HepG2 (cell line): Measurements from ENCODE around the gene DPP8. TPM values are rescaled to one million over a fixed set of nuclear protein-coding genes. Genes with fewer than 3 reads are reported as not detected.
"Not testable (repeated sequence)": the region's sequence is repeated elsewhere in the genome, so short reads cannot be mapped to it uniquely, and the experiment has no call there.

ENCODE experiments used
- ATAC-seq: fragments of 200-7000 bp; cut with Tn5 transposase; 3 replicates; pipeline ENCODE4 v1.9.1; 2020; ENCODE audit warnings: mild to moderate bottlenecking, moderate library complexity
- BruUV-seq: library from RNA; stranded (reverse); fragments of 400-500 nt; replicated peaks from 2 replicates; lab custom pipeline; 2021; lab: Mats Ljungman, UMichigan
- CTCF ChIA-PET: fragments of 300-600 bp; formaldehyde crosslinking; extraction: SDS; loops from one replicate; lab custom pipeline; 2021; ENCODE audit warnings: low total read pairs, inconsistent platforms, low intra/inter-chr PET ratio; lab: Yijun Ruan, JAX
- POLR2A ChIA-PET: fragments of 350-600 bp; sonication (Branson Sonifier 250); formaldehyde crosslinking; loops from one replicate; lab custom pipeline; 2020; ENCODE audit warnings: antibody characterized with exemption, inconsistent platforms; lab: Yijun Ruan, JAX
- DNase-seq: peaks from one replicate; pipeline ENCODE4 v3.0.0-alpha.2; 2015; ENCODE audit warnings: low spot score
- FAIRE-seq: peaks from 3 replicates; lab custom pipeline; 2011; peaks lifted over from hg19 to GRCh38; lab: Jason Lieb, UNC
- H2AFZ ChIP-seq: one replicate; pipeline ENCODE4 v1.6.1; 2011; ENCODE audit warnings: low read length, inconsistent platforms
- H3K27ac ChIP-seq: fragments of 300-600 bp; 3 replicates; pipeline ENCODE4 v1.8.0; 2011; ENCODE audit warnings: mixed run types, mild to moderate bottlenecking, mixed read lengths, low read length, inconsistent platforms; ENCODE audit not compliant: insufficient read depth; ENCODE audit errors: extremely low read length
- H3K27me3 ChIP-seq, 2 experiments: fragments of 200-600 bp in 1 of 2; 2 replicates in 1 of 2; 3 replicates in 1 of 2; pipeline versions ENCODE4 v1.6.0 to v1.8.0; 2011; ENCODE audit warnings: low read length in 2 of 2, mild to moderate bottlenecking in 2 of 2, moderate library complexity in 2 of 2, inconsistent platforms in 1 of 2; ENCODE audit not compliant: insufficient read depth in 2 of 2, control insufficient read depth in 1 of 2
- H3K36me3 ChIP-seq, 2 experiments: fragments of 200-600 bp in 1 of 2; replicated peaks in 1 of 2; 2 replicates in 1 of 2; 3 replicates in 1 of 2; pipeline versions ENCODE4 v1.5.1 to v1.8.0; 2011; ENCODE audit warnings: low read length in 2 of 2, inconsistent platforms in 1 of 2; ENCODE audit not compliant: insufficient read depth in 2 of 2, control insufficient read depth in 1 of 2
- H3K4me1 ChIP-seq: 2 replicates; pipeline ENCODE4 v1.5.1; 2012; ENCODE audit warnings: low read length, inconsistent platforms; ENCODE audit not compliant: insufficient read depth
- H3K4me2 ChIP-seq: 2 replicates; pipeline ENCODE4 v1.6.0; 2011; ENCODE audit warnings: low read depth, low read length, inconsistent platforms
- H3K4me3 ChIP-seq, 3 experiments: fragments of 200-600 bp in 1 of 3; sonication (generic), shearing (Covaris generic) in 1 of 3; replicated peaks in 1 of 3; 2 replicates each; pipeline ENCODE4 v1.5.1; 2011 to 2016; ENCODE audit warnings: low read length in 3 of 3, inconsistent platforms in 2 of 3, low read depth in 2 of 3, mild to moderate bottlenecking in 2 of 3, control low read depth in 1 of 3, mixed read lengths in 1 of 3; ENCODE audit not compliant: insufficient read depth in 1 of 3
- H3K79me2 ChIP-seq: one replicate; pipeline ENCODE4 v1.6.1; 2011; ENCODE audit warnings: low read length, inconsistent platforms; ENCODE audit not compliant: insufficient read depth
- H3K9ac ChIP-seq: 2 replicates; pipeline ENCODE4 v1.6.0; 2011; ENCODE audit warnings: mild to moderate bottlenecking, low read depth, low read length, inconsistent platforms; ENCODE audit not compliant: insufficient read depth
- H3K9me3 ChIP-seq: 2 replicates; pipeline ENCODE4 v1.5.1; 2012; ENCODE audit warnings: mild to moderate bottlenecking, low read length
- H4K20me1 ChIP-seq: 2 replicates; pipeline ENCODE4 v1.6.0; 2011; ENCODE audit warnings: inconsistent platforms, mild to moderate bottlenecking, low read length, moderate library complexity; ENCODE audit not compliant: insufficient read depth
- SMAD1 ChIP-seq: sonication (generic); formaldehyde crosslinking; IDR thresholded peaks from 2 replicates; pipeline ENCODE4 v1.4.0; 2020; ENCODE audit warnings: missing genetic modification reagents, low read depth, mild to moderate bottlenecking, borderline replicate concordance
- ZNF460 ChIP-seq: sonication (generic); formaldehyde crosslinking; IDR thresholded peaks from 2 replicates; pipeline ENCODE4 v1.5.1; 2020; ENCODE audit warnings: missing genetic modification reagents, mild to moderate bottlenecking, borderline replicate concordance
- ZNF775 ChIP-seq: sonication (generic); formaldehyde crosslinking; IDR thresholded peaks from 2 replicates; pipeline ENCODE4 v1.4.0; 2020; ENCODE audit warnings: missing genetic modification reagents, mild to moderate bottlenecking, moderate library complexity, borderline replicate concordance
- WGBS: methylation state at CpG from one replicate; pipeline ENCODE4 v1.1.6; 2017; ENCODE audit warnings: low lambda C conversion rate; 5-methylcytosine and 5-hydroxymethylcytosine counted together
- in situ Hi-C: cut with HindIII; loops from 2 replicates; pipeline ENCODE4 v1.10.0; 2017; ENCODE audit warnings: low pct_unique_long_range_greater_than_20kb; ENCODE audit not compliant: extremely low pct_ligation_motif_present
- intact Hi-C: fragments of 100-400 bp; cut with micrococcal nuclease; formaldehyde crosslinking; loops from one replicate; pipeline ENCODE4 v1.10.0; 2022; ENCODE audit not compliant: unreplicated experiment
- polyA plus RNA-seq, 8 experiments: library from polyadenylated mRNA; depleted of rRNA in 3 of 8; stranded (reverse) in 7 of 8; unstranded in 1 of 8; fragments of >200 nt; fragmentation: Illumina TruSeq in 4 of 8; extraction: Trizol in 4 of 8; gene quantifications; 2 replicates each; pipeline versions ENCODE4 v1.2.1 to v1.2.3, GENCODE V29; 2011 to 2016; ENCODE audit warnings: low read depth in 4 of 8, missing spikeins in 1 of 8, mixed read lengths in 1 of 8; ENCODE audit not compliant: insufficient read depth in 1 of 8
- total RNA-seq, 5 experiments: library from RNA; depleted of rRNA; stranded (reverse); fragments of >200 nt; fragmentation: Illumina TruSeq; extraction: Trizol; gene quantifications; 2 replicates each; pipeline ENCODE4 v1.2.3, GENCODE V29; 2016; ENCODE audit warnings: low read depth in 1 of 5
- TF ChIP-seq, protein P1 (sequence below): sonication (generic); formaldehyde crosslinking; IDR thresholded peaks from 2 replicates; pipeline ENCODE4 v1.4.0; 2020; ENCODE audit warnings: missing genetic modification reagents
- TF ChIP-seq, protein P2 (sequence below): sonication (generic); formaldehyde crosslinking; IDR thresholded peaks from 2 replicates; pipeline ENCODE4 v1.9.0; 2021; ENCODE audit warnings: missing genetic modification reagents, mild to moderate bottlenecking, borderline replicate concordance
- TF ChIP-seq, protein P3 (sequence below): sonication (generic); formaldehyde crosslinking; IDR thresholded peaks from 2 replicates; pipeline ENCODE4 v1.4.0; 2020; ENCODE audit warnings: missing genetic modification reagents
- TF ChIP-seq, protein P4 (sequence below): sonication (generic); formaldehyde crosslinking; IDR thresholded peaks from 2 replicates; pipeline ENCODE4 v1.4.0; 2020; ENCODE audit warnings: missing genetic modification reagents, mild to moderate bottlenecking, borderline replicate concordance

The DPP8 gene
- total and polyA plus RNA-seq, 2 of the 13 experiments (the other 11 are each of a cell fraction or from before 2014, with no cell fraction given): 18.0 to 26.3 TPM

GRCh38 chr15:65550681-65551098 is 33.2 kb upstream of the DPP8 start (continued):
- TF ChIP-seq, protein P1, sequence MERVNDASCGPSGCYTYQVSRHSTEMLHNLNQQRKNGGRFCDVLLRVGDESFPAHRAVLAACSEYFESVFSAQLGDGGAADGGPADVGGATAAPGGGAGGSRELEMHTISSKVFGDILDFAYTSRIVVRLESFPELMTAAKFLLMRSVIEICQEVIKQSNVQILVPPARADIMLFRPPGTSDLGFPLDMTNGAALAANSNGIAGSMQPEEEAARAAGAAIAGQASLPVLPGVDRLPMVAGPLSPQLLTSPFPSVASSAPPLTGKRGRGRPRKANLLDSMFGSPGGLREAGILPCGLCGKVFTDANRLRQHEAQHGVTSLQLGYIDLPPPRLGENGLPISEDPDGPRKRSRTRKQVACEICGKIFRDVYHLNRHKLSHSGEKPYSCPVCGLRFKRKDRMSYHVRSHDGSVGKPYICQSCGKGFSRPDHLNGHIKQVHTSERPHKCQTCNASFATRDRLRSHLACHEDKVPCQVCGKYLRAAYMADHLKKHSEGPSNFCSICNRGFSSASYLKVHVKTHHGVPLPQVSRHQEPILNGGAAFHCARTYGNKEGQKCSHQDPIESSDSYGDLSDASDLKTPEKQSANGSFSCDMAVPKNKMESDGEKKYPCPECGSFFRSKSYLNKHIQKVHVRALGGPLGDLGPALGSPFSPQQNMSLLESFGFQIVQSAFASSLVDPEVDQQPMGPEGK (CRISPR knock-in tag): no peak
- TF ChIP-seq, protein P2, sequence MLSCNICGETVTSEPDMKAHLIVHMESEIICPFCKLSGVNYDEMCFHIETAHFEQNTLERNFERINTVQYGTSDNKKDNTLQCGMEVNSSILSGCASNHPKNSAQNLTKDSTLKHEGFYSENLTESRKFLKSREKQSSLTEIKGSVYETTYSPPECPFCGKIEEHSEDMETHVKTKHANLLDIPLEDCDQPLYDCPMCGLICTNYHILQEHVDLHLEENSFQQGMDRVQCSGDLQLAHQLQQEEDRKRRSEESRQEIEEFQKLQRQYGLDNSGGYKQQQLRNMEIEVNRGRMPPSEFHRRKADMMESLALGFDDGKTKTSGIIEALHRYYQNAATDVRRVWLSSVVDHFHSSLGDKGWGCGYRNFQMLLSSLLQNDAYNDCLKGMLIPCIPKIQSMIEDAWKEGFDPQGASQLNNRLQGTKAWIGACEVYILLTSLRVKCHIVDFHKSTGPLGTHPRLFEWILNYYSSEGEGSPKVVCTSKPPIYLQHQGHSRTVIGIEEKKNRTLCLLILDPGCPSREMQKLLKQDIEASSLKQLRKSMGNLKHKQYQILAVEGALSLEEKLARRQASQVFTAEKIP (CRISPR knock-in tag): no peak
- TF ChIP-seq, protein P3, sequence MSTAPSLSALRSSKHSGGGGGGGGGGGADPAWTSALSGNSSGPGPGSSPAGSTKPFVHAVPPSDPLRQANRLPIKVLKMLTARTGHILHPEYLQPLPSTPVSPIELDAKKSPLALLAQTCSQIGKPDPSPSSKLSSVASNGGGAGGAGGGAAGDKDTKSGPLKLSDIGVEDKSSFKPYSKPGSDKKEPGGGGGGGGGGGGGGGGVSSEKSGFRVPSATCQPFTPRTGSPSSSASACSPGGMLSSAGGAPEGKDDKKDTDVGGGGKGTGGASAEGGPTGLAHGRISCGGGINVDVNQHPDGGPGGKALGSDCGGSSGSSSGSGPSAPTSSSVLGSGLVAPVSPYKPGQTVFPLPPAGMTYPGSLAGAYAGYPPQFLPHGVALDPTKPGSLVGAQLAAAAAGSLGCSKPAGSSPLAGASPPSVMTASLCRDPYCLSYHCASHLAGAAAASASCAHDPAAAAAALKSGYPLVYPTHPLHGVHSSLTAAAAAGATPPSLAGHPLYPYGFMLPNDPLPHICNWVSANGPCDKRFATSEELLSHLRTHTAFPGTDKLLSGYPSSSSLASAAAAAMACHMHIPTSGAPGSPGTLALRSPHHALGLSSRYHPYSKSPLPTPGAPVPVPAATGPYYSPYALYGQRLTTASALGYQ (CRISPR knock-in tag): no peak
- TF ChIP-seq SMAD1: no peak
- no peak for TF ChIP-seq ZNF775 (CRISPR knock-in tag)
- TF ChIP-seq, all 625 proteins: peak for 0

- peaks cover 6 to 11% of the 10 kb centered on the region in 2 experiments; a peak in 2 of 5 replicates for H3K36me3 ChIP-seq
- not testable (repeated sequence) for ATAC-seq, H3K27me3 ChIP-seq, H3K9me3 ChIP-seq, H2AFZ ChIP-seq
- peaks cover 81% of the 10 kb centered on the region for H3K79me2 ChIP-seq
- TF ChIP-seq, protein P4, sequence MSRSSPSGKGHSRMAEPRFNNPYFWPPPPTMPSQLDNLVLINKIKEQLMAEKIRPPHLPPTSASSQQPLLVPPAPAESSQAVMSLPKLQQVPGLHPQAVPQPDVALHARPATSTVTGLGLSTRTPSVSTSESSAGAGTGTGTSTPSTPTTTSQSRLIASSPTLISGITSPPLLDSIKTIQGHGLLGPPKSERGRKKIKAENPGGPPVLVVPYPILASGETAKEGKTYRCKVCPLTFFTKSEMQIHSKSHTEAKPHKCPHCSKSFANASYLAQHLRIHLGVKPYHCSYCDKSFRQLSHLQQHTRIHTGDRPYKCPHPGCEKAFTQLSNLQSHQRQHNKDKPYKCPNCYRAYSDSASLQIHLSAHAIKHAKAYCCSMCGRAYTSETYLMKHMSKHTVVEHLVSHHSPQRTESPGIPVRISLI (CRISPR knock-in tag): peak; percentile 22; the same call in 1 of the 2 replicates
- peak; percentile 75 for TF ChIP-seq ZNF460 (CRISPR knock-in tag)
- TF ChIP-seq, all 625 proteins: peak for 2; not testable (repeated sequence) for 623
- H3K4me3 ChIP-seq, DNase-seq, FAIRE-seq, H3K27ac ChIP-seq, H4K20me1 ChIP-seq, H3K4me2 ChIP-seq, BruUV-seq, in situ Hi-C loops, intact Hi-C loops, H3K9ac ChIP-seq, CTCF ChIA-PET: not testable (repeated sequence)
- peaks cover 35% of the 10 kb centered on the region for H3K4me1 ChIP-seq
- WGBS: 97% methylated on average over 9 of the region's 9 CpGs
- POLR2A ChIA-PET: interaction anchor here (1.2 kb wide), 1 partner anchor 62 kb away, joined by 3 read pairs; the partner anchor contains the start of gene INTS14
These were observed 31.8 kb upstream of the DPP8 start for GRCh38 chr15:65549288-65549687.
